C4-2B (cell line): Measurements from ENCODE around the gene MGRN1.

ENCODE experiments used
- ZFX ChIP-seq: fragments of 450-650 bp; IDR thresholded peaks from 2 replicates; pipeline ENCODE4 v1.6.1; 2017
- TF ChIP-seq, protein P1 (sequence below): fragments of 450-650 bp; conservative IDR thresholded peaks from 2 replicates; pipeline ENCODE4 v1.5.1; 2017; ENCODE audit warnings: mild to moderate bottlenecking

DNA sequence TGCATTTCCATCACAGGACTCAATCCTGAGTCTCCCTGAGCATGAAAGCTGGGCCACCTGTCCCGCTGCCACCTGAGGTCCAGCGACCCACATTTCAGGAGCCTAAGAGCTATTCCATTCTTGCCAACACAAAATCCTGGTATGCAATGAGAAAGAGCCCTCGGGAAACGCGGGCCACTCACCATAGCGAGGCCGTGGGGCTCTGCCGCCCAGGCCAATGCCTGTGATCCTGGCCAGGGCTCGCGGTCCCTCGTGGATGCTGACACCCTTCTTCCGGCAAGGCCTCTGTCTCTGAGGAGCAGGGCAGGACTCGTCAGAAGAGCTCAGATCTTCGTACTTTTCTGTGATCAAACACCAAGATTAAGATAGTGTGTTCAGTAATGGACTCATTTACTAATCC is 80.3 kb downstream of the MGRN1 start:
- TF ChIP-seq, protein P1, sequence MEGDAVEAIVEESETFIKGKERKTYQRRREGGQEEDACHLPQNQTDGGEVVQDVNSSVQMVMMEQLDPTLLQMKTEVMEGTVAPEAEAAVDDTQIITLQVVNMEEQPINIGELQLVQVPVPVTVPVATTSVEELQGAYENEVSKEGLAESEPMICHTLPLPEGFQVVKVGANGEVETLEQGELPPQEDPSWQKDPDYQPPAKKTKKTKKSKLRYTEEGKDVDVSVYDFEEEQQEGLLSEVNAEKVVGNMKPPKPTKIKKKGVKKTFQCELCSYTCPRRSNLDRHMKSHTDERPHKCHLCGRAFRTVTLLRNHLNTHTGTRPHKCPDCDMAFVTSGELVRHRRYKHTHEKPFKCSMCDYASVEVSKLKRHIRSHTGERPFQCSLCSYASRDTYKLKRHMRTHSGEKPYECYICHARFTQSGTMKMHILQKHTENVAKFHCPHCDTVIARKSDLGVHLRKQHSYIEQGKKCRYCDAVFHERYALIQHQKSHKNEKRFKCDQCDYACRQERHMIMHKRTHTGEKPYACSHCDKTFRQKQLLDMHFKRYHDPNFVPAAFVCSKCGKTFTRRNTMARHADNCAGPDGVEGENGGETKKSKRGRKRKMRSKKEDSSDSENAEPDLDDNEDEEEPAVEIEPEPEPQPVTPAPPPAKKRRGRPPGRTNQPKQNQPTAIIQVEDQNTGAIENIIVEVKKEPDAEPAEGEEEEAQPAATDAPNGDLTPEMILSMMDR: no peak
- no peak for TF ChIP-seq ZFX
